Inflammatory macrophage treated with lipopolysaccharide for 4 hours (primary cell): Measurements from ENCODE around the gene GRK3.

Source experiments
- DNase-seq: peaks from one replicate; pipeline ENCODE4 v3.0.0-alpha.2; 2020

The GRK3 gene

DNA sequence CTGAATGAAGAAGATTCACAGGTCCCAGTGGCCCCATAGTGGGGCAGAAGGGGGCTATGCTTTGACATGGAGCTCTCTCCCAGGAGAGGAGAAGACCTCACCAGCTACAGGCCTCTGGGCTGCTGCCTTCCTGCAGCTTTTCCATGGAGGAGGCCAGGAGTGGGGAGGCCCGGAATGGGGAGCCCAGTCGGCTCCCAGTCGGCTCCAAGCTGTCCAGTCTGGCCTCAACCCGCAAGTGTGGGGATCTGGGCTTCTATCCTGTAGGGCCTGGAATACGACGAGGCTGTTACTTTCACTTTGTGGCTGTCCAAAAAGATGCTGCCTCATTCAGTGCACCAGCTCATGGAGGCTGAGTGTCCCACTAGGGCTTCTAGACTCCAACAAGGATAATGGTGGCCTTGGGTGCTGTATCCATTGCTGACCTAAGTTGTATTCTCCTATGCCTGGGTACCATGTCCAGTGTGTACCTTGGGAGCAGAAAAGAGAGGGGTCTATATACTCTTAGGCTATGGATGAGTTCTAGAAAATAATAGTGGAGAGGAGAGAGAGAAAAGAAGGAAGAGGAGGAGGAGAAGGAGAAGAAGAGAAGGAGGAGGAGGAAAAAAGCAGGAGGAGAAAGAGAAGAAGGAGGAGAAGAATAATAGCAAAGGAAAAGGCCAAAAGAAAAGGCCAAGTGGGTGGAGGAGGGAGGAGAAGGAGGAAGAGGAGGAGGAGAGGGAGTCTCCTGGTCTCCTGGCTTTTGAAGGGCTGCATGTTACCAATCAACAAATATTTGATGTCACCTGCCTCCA is 178.6 kb downstream of the GRK3 start:
- DNase-seq, result no peak

DNA sequence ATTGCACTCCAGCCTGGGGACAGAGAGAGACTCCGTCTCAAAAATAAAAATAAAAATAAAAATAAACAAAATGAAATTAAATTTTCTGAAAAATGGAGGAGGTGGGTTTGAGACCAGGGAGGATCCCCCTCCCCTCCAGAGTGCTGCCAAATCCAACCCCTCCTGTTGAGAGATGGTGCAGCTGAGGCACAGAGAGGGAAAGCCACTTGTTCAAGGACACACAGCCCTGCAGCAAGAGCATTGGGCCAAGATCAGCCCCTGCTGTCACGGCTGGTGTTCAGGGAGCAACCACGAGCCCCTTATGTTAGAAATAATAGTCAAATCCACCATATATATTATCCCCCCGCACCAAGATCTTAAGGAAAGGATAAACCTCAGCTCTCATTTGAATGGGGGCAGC is 180.2 kb downstream of the GRK3 start:
- DNase-seq, result no peak

DNA sequence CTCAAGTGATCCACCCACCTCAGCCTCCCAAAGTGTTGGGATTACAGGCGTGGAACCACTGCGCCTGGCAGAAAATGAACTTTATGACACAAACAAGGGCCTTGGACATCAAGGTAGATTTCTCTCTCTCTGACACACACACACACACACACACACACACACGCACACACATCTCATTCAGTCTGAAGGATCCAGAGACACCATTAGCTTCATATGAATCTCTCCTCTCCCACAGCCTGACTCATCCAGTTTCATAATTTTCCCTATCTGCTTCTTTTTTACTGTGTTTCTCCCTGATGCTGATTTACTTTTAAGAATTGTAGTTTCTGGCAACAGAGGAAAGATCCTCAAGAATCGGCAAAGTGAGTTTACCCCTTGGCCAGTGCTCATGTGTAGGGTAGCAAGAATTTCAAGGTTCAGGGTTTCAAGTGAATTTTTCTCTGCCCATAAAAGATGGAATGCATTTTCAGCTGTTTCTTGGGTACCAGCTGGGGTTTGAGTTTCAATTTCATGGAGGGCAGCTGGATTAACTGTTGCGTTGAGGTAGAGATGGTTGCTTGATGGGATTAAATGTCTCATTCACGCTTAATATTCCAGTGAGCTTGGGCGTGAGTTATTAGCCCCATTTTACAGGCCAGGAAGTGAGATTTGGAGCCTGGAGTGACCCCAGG is 181.0 kb downstream of the GRK3 start:
- DNase-seq, result peak; percentile 22

DNA sequence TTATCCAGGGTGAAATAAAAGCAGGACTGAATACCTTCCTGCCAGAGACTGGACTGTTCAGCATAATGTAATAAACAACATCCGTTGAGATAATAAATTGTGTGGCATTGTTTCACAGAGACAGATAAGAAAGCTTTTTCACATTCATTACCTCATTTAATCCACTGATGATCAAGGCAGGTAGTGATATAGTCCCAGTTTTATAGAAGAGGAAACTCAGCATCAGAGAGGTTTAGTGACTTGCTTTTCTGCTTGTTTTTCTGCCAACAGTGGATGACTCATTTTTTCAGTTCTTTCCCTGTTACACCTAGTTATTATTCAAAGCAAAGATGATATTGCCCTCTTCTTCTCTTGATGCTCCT is 181.5 kb downstream of the GRK3 start:
- no peak for DNase-seq

DNA sequence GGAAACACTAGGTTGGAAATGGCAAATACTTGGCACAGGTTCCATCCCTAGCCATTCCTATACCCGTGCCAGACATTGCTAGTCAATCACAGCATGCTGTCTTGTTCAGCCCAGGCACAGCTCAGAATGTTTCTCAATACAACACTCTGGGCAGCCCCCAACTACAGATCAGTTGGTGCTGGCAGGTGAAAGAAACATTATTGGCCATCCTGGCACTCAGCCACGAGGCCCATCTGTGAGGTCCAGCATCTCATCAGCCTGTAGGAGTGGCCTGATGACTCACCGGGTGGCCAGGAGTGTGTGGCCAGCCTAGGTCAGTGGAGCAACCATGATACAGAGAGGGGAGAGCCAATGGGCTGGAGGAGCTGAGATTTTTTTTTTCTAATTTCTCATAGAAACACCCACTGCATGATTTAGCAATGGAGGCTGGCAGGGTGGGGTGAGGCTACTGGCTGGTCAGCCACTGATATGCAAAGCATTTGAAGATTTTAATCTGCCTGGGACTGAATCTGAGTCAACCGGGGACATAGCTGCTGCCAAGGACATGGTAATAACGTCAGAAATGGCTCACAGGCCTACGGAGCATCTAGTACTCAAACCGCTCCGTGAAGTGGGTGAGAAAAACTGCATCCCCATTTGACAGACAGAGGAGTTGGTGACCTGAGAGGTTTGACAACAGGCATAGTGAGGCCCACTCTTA is 182.9 kb downstream of the GRK3 start:
- DNase-seq, result peak; percentile 90

DNA sequence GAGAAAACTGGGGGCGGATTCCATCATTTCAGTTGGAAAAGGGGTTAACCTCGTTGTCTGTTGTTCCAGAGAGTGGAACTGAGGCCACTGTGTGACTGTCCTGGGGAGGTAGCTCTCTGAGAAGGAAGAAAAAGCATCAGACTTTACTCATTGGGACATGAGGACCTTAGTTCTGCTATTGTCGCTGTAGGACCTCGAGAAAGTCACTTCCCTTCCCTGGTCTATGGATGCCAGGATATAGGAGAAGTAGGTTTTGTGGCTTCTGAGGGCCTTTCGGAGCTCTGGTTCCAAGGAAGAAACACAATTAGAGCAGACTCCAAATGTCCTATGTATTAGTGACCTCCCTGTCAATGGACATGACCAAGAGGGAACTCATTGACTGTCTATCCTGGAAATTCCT is 183.7 kb downstream of the GRK3 start:
- peak; percentile 81 for DNase-seq

DNA sequence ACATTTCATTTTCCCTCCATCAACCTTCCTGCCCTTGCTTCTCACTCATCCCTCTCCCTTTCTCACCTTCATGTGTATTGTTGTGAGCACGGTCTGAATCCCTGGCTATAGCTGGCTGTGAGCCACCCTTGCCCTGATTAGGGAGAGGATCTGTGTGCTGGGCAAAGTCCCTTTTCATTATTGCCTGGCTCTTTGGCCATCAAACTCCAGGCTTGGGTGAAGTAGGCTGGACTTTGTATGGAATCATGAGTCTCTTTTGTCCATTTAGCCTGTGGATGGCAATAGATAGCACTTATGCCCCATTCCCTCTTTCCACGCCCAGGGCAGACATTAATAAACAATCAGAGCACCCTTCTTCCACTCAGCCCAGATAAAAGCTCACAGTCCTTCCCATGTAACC is 184.2 kb downstream of the GRK3 start:
- no peak for DNase-seq

DNA sequence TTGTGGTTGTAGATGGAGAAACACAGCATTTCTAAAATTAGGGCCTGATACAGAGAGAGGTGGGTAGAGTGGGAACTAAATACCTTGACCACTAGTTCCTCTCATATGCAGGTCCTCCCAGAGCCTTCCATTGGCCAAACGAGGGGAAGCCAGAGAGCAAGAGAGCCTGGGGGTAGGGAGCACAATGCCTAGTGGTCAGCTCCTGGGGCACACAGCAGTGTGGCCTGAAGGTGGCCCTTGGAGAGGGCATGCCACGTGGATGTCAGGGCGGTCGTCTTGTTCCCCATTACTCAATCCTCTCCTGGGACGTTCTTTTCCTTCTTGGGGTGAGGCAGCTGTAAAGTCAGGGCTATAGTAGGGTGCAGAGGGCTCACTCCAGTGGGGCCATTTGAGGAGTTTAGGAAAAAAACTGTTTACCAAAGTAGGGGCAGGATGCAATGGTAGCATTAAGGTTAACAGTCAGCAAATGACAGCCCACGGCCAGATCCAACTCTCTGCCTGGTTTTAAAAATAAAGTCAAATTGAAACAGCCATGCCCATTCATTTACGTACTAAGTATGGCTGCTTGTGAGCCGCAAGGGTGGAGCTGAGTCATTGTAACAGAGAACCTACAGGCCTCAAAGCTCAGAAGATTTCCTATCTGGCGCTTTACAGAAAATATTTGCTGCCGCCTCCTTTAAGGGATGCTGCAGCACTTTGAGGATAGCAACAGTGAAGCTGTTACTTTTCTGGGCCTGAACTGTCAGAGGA is 185.1 kb downstream of the GRK3 start:
- DNase-seq, result no peak

DNA sequence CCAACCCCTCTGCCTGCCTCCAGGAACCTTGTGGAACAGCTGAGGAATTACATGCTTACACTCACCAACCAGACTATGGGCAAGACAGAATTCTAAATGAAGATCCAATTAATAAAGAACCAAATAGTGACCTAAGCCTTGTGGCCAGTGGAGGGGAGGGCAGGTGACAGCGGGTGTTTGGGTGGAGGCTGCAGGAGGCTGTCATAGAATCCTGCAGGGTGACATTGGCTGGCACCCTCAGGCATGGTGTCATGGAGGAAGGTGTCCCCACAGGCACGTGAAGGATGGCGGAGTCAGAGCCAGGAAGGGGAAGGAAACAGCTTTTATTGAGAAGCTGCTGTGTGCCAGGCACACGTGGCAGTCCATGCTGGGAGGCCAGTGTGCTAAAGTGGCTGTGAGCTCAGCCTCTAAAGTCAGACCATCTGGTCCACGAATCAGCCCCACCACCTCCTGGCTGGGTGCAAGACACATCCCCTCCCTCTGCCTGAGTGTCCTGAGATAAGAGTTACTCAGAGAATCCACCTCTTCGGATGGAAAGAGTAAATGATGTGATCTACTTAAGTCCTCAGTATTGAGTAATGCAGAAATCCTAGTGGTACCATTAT is 186.2 kb downstream of the GRK3 start:
- peak; percentile 52 for DNase-seq

DNA sequence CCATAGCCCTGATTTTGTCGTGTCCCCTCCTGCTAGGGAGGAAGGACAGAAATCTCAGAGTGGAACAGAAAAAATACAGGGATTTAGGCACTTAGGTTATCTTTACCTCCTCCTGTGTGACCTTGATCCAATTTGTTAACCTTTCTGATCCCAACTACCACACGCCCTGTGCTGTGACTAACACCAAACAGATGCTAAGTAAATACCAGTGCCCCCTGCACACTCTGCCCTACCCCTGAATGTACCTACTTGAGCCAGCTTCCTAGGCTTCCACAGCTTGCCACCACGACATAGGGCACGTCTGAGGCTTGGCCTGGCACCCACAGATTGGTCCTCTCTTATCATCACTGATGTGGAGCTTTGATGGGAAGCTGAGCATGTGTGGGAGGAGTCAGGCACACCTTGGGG is 186.7 kb downstream of the GRK3 start:
- no peak for DNase-seq

DNA sequence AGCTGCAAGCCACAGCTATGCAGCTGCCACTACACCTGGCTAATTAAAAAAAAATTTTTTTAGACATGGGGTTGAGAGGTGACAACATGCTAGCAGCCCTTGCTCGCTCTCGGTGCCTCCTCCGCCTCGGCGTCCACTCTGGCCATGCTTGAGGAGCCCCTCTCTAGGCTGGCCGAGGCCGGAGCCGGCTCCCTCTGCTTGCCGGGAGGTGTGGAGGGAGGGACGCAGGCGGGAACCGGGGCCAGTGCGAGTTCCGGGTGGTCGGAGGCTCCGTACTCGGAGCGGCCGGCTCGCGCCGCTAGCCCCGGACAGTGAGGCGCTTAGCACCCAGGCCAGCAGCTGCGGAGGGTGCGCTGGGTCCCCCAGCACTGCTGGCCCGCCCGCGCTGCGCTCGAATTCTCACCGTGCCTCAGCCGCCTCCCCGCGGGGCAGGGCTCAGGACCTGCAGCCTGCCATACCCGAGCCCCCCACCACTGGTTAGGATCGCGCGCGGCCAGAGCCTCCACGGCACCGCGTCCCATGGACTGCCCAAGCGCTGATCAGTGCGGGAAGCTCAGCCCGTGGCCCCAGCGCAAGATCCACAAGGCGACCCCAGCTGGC is 188.2 kb downstream of the GRK3 start:
- no peak for DNase-seq

DNA sequence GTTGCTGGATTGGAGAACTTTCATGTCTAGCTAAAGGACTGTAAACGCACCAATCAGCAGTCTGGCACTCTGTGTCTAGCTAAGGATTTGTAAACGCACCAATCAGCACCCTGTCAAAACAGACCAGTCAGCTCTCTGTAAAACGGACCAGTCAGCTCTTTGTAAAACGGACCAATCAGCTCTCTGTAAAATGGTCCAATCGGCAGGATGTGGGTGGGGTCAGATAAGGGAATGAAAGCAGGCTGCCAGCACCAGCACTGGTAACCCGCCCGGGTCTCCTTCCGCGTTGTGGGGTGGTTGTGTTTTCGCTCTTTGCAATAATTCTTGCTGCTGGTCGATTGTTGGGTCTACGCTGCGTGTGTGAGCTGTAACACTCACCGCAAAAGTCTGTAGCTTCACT is 188.8 kb downstream of the GRK3 start:
- DNase-seq, result no peak

DNA sequence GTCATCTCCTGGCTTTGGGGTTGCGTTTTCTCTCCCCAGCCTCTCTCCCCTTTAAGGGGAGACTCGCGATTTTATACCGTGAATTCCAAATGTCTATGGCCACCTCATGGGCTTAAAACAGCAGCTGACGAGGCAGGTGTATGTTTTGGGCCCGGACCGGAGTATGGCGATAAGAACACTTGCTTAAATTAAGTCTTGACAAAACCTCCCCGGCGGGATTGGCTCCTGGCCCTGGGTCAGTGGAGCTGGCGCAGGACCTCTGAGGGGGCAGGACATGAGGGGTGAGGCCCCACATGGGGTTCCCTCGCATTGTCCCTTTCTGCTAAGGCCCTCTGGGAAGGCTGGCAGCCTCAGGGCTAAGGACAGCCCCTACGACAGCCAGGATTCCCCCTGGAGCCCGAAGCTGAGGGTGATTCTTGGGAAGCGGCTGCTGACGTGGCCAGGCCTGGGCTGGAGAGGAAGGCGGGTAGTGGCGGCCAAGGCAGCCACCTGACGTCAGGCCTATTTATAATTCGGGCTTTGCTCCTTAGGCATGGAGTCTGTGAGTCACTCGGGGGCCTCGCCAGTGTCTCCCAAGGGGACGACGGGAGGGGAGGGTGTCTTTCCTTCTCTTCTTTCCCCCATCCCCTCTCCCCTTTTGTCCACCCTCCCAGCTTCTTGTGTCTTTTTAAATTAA is 190.2 kb downstream of the GRK3 start:
- no peak for DNase-seq

DNA sequence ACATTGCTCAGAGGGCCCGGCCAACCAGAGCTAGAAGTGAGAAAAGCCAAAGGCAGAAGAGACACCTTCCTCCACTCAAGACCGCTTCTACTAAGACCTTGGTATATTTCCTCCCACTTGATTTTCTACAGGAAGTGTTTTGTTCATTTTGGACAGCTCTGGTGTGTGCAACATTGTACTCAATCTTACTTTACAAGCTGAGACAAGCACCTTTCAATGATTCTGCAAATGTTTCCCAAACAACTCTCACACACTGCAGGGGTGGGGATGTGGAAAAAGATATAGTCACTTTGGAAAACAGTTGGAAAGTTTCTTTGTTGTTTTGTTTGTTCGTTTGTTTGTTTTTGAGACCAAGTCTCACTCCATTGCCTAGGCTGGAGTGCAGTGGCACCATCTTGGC is 193.2 kb downstream of the GRK3 start:
- peak; percentile 34 for DNase-seq

DNA sequence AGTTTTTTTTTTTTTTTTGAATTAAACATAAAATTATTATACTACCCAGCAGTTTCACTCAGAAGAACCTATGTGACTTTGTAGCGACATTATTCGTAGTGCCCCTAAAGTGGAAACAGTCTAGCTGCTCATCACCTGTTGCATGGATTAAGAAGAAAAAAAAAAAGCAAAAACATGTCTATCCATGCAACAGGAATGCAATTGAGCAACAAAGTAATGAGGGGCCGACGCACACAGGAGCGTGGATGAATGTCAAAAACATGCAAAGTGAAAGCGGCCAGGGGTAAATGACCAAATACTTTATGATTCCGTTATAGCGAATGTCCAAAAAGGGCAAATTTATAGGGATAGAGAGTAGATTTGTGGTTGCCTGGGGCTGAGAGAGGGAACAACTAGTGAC is 193.8 kb downstream of the GRK3 start:
- no peak for DNase-seq

DNA sequence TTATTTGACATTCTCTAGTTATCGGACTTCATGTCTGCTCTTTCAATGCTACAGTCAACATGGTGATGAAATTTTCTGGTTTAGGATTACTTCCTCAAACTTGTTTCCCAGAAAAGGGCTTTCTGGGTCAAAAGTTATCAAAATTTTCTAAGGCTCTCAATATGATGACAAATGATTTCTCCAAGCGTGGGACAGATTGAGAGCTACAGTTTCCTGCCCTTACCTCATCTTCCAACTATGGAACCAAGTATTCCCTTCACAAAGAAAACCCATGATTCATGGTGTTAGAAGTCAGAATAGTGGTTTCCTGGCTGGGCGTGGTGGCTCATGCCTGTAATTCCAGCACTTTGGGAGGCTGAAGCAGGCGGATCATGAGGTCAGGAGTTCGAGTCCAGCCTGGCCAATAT is 195.4 kb downstream of the GRK3 start:
- peak; percentile 97 for DNase-seq

DNA sequence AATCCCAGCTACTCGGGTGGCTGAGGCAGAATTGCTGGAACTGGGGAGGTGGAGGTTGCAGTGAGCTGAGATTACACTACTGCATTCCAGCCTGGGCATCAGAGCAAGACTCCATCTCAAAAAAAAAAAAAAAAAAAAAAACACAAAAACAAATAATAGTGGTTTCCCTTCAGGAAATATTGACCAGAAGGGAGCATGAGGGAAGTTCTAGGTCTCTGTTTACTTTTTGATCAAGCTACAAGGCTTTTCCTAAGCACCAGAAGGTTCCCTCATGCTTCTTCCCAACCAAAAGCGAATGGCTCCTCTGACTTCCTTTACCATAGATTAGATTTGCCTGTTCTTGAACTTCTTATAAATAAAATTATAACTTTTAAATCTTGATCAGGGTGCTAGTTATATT is 195.8 kb downstream of the GRK3 start:
- DNase-seq, result no peak

DNA sequence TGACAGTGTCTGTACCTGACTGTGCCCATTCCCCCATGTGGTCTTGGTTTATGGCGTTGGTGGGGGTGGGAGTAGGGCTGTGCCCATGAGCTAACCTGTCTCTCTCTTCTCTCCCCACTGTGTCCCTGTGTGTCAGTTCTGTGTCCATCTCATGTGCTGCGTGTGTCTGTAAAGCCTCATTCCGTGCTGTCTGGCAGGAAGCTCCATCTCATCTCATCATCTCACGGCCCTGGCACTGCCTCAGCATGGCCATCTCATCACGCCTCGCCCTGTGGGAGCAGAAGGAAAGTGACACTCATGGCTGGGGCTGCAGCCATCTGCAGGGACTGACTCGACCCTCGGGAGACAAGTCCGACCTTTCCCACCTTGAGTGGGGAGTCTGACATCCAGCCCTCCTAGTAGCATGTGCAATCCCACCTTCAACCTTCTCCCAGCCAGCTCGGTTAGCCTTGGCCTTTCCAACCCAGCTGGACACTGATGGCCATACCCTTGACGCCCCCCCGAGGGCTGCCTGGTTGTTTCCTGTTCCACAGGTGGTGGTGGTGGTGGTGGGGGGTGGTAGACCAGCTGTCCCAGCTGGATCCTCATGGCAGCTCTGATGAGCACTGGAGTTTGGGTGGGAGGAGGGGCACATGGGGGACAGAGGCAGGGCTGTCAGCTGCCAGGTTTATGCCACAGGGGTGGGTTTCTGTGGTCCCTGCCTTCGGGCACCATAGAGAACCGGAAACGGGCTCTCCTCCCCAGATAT is 196.5 kb downstream of the GRK3 start:
- no peak for DNase-seq

DNA sequence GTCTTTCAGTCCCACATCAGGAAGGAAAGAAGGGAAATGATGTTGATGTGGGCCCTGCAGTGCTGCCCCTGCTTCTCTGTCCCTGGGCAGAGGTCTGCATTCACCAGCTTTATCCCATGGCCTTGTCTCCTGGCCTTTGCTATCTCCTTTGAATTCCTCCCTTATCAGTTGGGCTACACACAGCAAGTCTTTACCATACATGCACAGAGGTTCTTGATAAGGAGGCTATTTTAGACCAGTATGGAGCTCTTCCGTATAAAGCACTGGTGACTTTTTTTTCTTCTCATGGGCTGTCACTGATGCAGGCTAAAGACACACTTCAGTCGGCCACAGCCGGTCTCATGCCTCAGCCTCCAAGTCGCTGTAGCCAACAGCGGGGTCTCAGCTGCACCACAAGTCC is 197.7 kb downstream of the GRK3 start:
- DNase-seq, result no peak

DNA sequence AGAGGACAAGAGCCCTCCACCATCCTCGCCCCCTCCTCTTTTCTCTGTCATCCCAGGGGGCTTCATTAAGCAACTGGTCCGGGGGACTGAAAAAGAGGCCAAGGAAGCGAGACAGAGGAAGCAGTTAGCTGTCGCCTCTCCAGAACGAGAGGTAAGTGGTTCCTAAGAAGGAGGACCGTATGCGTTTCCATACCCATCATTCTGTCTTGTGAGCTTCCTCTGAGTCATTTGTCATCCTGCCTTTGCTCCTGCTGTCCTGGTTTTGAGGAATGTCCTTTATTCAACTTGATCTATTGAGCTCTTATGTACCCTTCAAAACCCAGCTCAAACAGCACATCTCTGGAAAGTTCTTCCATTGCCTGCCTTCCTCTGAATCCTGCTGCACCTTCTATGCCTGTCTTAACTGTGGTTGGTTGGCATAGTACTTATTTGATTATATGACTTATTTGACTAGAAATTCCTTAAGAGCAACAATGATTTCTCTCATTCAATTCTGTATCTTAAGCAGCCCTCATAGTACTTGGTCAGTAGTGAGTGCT is 198.8 kb downstream of the GRK3 start:
- no peak for DNase-seq
